22Rv1 (cell line): ENCODE data around the gene VSIG2.

ENCODE experiments used
- H3K27ac ChIP-seq: fragments of 450-650 bp; 2 replicates; pipeline ENCODE4 v1.5.1; 2017
- CTCF ChIP-seq: fragments of 450-650 bp; IDR thresholded peaks from 2 replicates; pipeline ENCODE4 v1.5.1; 2017; ENCODE audit warnings: mild to moderate bottlenecking
- ZFX ChIP-seq: fragments of 450-650 bp; IDR thresholded peaks from 2 replicates; pipeline ENCODE4 v1.6.1; 2017; ENCODE audit warnings: antibody characterized with exemption, borderline replicate concordance

VSIG2 gene

GRCh38 chr11:124716591-124716990 lies 35.5 kb downstream of the VSIG2 start:
- no peak overlapping the region for H3K27ac ChIP-seq
- no peak for TF ChIP-seq CTCF
- no peak for TF ChIP-seq ZFX

- TF ChIP-seq ZFX (no peak), CTCF (no peak)
- H3K27ac ChIP-seq: no peak overlapping the region
These were observed 39.7 kb downstream of the VSIG2 start for GRCh38 chr11:124712392-124712791.

DNA sequence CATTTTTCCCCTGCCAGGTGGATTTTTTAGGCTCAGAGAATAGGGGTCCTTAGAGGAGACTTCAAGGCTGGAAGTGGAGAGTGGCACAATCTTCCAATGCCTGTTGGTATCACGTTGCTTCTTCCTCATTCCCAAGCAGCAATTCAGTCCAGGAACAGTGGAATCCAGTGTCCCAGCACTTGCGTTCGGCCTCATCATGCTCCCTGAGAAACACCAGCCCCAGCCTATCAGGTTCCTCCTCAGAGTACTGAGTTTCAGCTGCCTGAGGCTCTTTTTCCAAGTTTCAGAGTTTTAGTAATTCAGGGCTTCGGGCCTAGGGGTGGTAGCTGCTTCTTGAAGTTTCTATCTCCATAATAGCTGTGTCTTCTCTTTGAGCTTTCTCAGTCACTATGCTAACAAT lies 44.2 kb downstream of the VSIG2 start:
- TF ChIP-seq CTCF (no peak), ZFX (no peak)
- no peak overlapping the region for H3K27ac ChIP-seq

DNA sequence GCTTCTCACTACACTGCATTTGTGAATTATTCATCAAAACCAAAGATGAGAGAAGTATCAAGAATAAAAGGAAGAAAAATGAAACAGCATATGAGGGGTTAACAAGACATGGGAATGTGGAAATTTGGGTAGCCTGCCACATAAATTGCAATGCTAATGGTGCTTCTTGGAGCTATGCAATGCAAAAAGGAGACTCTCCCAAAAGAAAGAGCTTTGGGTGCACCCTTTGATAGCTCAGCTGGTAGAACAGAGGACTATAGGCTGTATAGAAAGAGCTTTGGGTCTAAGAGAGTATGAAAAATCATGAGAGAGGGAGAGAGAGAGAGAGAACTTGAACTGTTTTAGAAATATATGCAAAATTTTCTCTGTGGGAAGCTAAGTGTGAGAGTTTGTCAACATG lies 52.0 kb downstream of the VSIG2 start:
- TF ChIP-seq CTCF: no peak
- TF ChIP-seq ZFX: no peak
- H3K27ac ChIP-seq: no peak overlapping the region

DNA sequence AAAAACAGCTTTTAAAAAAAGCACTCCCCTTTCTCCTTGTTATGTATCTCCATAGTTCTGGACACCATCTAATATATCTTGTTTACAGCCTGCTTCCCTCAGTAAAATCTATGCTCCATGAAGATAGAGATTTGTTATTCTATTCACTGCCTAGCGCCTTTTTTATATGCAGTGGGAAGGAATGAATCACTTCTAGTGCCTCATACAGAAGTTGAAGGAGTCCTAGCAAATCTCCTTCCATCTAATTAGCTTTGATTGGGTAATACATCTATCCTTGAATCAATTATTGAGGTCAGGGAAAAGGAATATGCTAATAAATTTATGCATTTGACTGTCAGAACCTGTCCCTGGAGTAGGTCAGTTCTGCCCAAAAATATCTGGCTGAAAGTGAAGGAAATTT lies 52.5 kb downstream of the VSIG2 start:
- no peak for TF ChIP-seq CTCF
- no peak for TF ChIP-seq ZFX
- H3K27ac ChIP-seq: no peak overlapping the region
